ENCODE data around the gene KCNK7. TPM values are rescaled to one million over a fixed set of nuclear protein-coding genes. Genes with fewer than 3 reads are reported as not detected.

KCNK7 gene
- total RNA-seq, 1 donor from 2014 or later = 1.1 TPM

GRCh38 chr11:65599955-65600246 lies 4.3 kb upstream of the KCNK7 start:
- Mint-ChIP-seq H3K36me3 (ENCODE audit: low read depth) (peaks cover 51% of the 10 kb centered on the region), H3K27me3 (no peaks in the 10 kb centered on the region), H3K4me3 (no peak overlapping the region), H3K27ac (no peak overlapping the region), H3K4me1 (peaks cover 27% of the 10 kb centered on the region), H3K9me3 (no peaks in the 10 kb centered on the region)
- no peak for TF ChIP-seq CTCF (IDR thresholded peaks at IDR 0.05)
- intact Hi-C loops (cut with micrococcal nuclease) = no loop called here
- no peak for ATAC-seq (ENCODE audit: low read depth)
- no peak for DNase-seq
- CTCF ChIA-PET = no interaction called here
- POLR2A ChIA-PET = interaction anchor here (1.2 kb wide), 1 partner anchor 12 kb away, joined by 3 read pairs; no protein-coding TSS in a partner anchor

GRCh38 chr11:65599216-65599954 lies 3.8 kb upstream of the KCNK7 start:
- DNase-seq = no peak
- Mint-ChIP-seq H3K4me1 (peaks cover 28% of the 10 kb centered on the region), H3K4me3 (no peak overlapping the region), H3K27me3 (no peaks in the 10 kb centered on the region), H3K36me3 (ENCODE audit: low read depth) (peaks cover 46% of the 10 kb centered on the region), H3K27ac (no peak overlapping the region), H3K9me3 (no peaks in the 10 kb centered on the region)
- ATAC-seq (ENCODE audit: low read depth) = no peak
- no peak for TF ChIP-seq CTCF (IDR thresholded peaks at IDR 0.05)
- intact Hi-C loops (cut with micrococcal nuclease) = no loop called here
- ChIA-PET POLR2A (interaction anchor here (1.2 to 1.4 kb wide), 2 partner anchors 12 to 14 kb away, joined by 3 to 4 read pairs; partner anchors contain the start of gene MAP3K11), CTCF (no interaction called here)

- ChIA-PET POLR2A (interaction anchor here (0.7 to 1.4 kb wide), 4 partner anchors 10 to 63 kb away, joined by 3 to 4 read pairs (median 3); partner anchors contain the start of gene MAP3K11), CTCF (no interaction called here)
- TF ChIP-seq CTCF (IDR thresholded peaks at IDR 0.05) = no peak
- Mint-ChIP-seq H3K4me1 (peaks cover 26% of the 10 kb centered on the region), H3K9me3 (no peaks in the 10 kb centered on the region), H3K4me3 (no peak overlapping the region), H3K27me3 (no peaks in the 10 kb centered on the region), H3K36me3 (ENCODE audit: low read depth) (peaks cover 37% of the 10 kb centered on the region), H3K27ac (no peak overlapping the region)
- DNase-seq (no peak), ATAC-seq (ENCODE audit: low read depth) (no peak)
- intact Hi-C loops (cut with micrococcal nuclease) = no loop called here
Observed at GRCh38 chr11:65598258-65598699, 2.7 kb upstream of the KCNK7 start.

GRCh38 chr11:65596520-65596919 lies 920 bp upstream of the KCNK7 start:
- no peaks in the 10 kb centered on the region for H3K9me3 Mint-ChIP-seq
- intact Hi-C loops (cut with micrococcal nuclease) = no loop called here
- peaks cover 33% of the 10 kb centered on the region for H3K36me3 Mint-ChIP-seq (ENCODE audit: low read depth)
- CTCF ChIA-PET = no interaction called here
- H3K4me3 Mint-ChIP-seq = no peak overlapping the region
- peaks cover 15% of the 10 kb centered on the region for H3K4me1 Mint-ChIP-seq
- DNase-seq (no peak), ATAC-seq (ENCODE audit: low read depth) (no peak)
- POLR2A ChIA-PET = interaction anchor here (0.8 to 2.0 kb wide), 4 partner anchors 9 to 56 kb away, joined by 3 to 6 read pairs (median 6); no protein-coding TSS in a partner anchor
- TF ChIP-seq CTCF (IDR thresholded peaks at IDR 0.05) = no peak
- H3K27me3 Mint-ChIP-seq = no peaks in the 10 kb centered on the region
- no peak overlapping the region for H3K27ac Mint-ChIP-seq

GRCh38 chr11:65595131-65595530 lies 469 bp downstream of the KCNK7 start:
- no peak for DNase-seq
- H3K27ac Mint-ChIP-seq = no peak overlapping the region
- no peak for ATAC-seq (ENCODE audit: low read depth)
- no peaks in the 10 kb centered on the region for H3K27me3 Mint-ChIP-seq
- POLR2A ChIA-PET = interaction anchor here (0.6 to 11.1 kb wide), 5 partner anchors 14 to 78 kb away, joined by 3 to 239 read pairs (median 6); partner anchors contain the start of gene EHBP1L1
- intact Hi-C loops (cut with micrococcal nuclease) = no loop called here
- CTCF ChIA-PET = interaction anchor here (1.3 to 3.7 kb wide), 6 partner anchors 17 to 64 kb away, joined by 3 to 48 read pairs (median 5); partner anchors contain the start of genes FAM89B, SIPA1 and ZNRD2
- H3K9me3 Mint-ChIP-seq = no peaks in the 10 kb centered on the region
- H3K4me3 Mint-ChIP-seq = no peak overlapping the region
- peaks cover 34% of the 10 kb centered on the region for H3K36me3 Mint-ChIP-seq (ENCODE audit: low read depth)
- H3K4me1 Mint-ChIP-seq = peaks cover 12% of the 10 kb centered on the region
- TF ChIP-seq CTCF (IDR thresholded peaks at IDR 0.05) = no peak

Measured in activated B cell treated with CpG ODN at 0.5 μM for 24 hours (primary cell).